HepG2 (cell line): Measurements from ENCODE around the gene ZSWIM7. TPM values are rescaled to one million over a fixed set of nuclear protein-coding genes. Genes with fewer than 3 reads are reported as not detected.

Experiments
- ATM ChIP-seq: fragments of 450-650 bp; IDR thresholded peaks from 2 replicates; pipeline ENCODE4 v1.7.1; 2017; ENCODE audit warnings: mild to moderate bottlenecking, borderline replicate concordance
- BRF2 ChIP-seq: sonication (generic); formaldehyde crosslinking; IDR thresholded peaks from 2 replicates; pipeline ENCODE4 v1.8.1; 2022; ENCODE audit warnings: mild to moderate bottlenecking, missing genetic modification reagents
- HIVEP1 ChIP-seq: sonication (generic); formaldehyde crosslinking; IDR thresholded peaks from 2 replicates; pipeline ENCODE4 v1.4.0; 2020; ENCODE audit warnings: mild to moderate bottlenecking, missing genetic modification reagents
- MAFG ChIP-seq: sonication (generic); formaldehyde crosslinking; IDR thresholded peaks from 2 replicates; pipeline ENCODE4 v1.5.1; 2020; ENCODE audit warnings: mild to moderate bottlenecking, missing genetic modification reagents
- MED8 ChIP-seq: sonication (generic); formaldehyde crosslinking; IDR thresholded peaks from 2 replicates; pipeline ENCODE4 v1.8.1; 2023; ENCODE audit warnings: mild to moderate bottlenecking, missing genetic modification reagents; ENCODE audit not compliant: insufficient replicate concordance
- MEIS2 ChIP-seq: sonication (generic); formaldehyde crosslinking; IDR thresholded peaks from 2 replicates; pipeline ENCODE4 v1.9.0; 2021; ENCODE audit warnings: mild to moderate bottlenecking, missing genetic modification reagents
- MIER3 ChIP-seq: IDR thresholded peaks from 2 replicates; pipeline ENCODE4 v1.6.1; 2016; ENCODE audit warnings: missing compliant biosample characterization, borderline replicate concordance
- ONECUT2 ChIP-seq: sonication (generic); formaldehyde crosslinking; IDR thresholded peaks from 2 replicates; pipeline ENCODE4 v1.4.0; 2020; ENCODE audit warnings: missing genetic modification reagents
- PAF1 ChIP-seq: IDR thresholded peaks from 2 replicates; pipeline ENCODE4 v1.6.1; 2016; ENCODE audit warnings: missing genetic modification reagents, missing compliant biosample characterization
- PAWR ChIP-seq: sonication (generic); formaldehyde crosslinking; IDR thresholded peaks from 2 replicates; pipeline ENCODE4 v1.4.0; 2020; ENCODE audit warnings: missing genetic modification reagents, mild to moderate bottlenecking, borderline replicate concordance
- PLRG1 ChIP-seq: fragments of 450-650 bp; conservative IDR thresholded peaks from 2 replicates; pipeline ENCODE4 v1.6.1; 2016
- REL ChIP-seq: sonication (generic); formaldehyde crosslinking; conservative IDR thresholded peaks from 2 replicates; pipeline ENCODE4 v1.8.0; 2022; ENCODE audit warnings: mild to moderate bottlenecking, missing genetic modification reagents, moderate library complexity
- SALL2 ChIP-seq: sonication (generic); formaldehyde crosslinking; IDR thresholded peaks from 2 replicates; pipeline ENCODE4 v1.8.1; 2023; ENCODE audit warnings: mild to moderate bottlenecking, missing genetic modification reagents, inconsistent platforms
- SIN3B ChIP-seq: fragments of 150-350 bp; IDR thresholded peaks from 2 replicates; pipeline ENCODE4 v1.6.1; 2014; ENCODE audit warnings: low read length
- SRF ChIP-seq: IDR thresholded peaks from 2 replicates; pipeline ENCODE4 v1.6.1; 2011; ENCODE audit warnings: mild to moderate bottlenecking, low read depth, low read length, moderate library complexity
- WIZ ChIP-seq: sonication (generic); formaldehyde crosslinking; IDR thresholded peaks from 2 replicates; pipeline ENCODE4 v1.5.1; 2020; ENCODE audit warnings: mild to moderate bottlenecking, missing genetic modification reagents
- ZBTB1 ChIP-seq: sonication (generic); formaldehyde crosslinking; IDR thresholded peaks from 2 replicates; pipeline ENCODE4 v1.4.0; 2020; ENCODE audit warnings: missing genetic modification reagents, borderline replicate concordance
- ZC3H13 ChIP-seq: sonication (generic); formaldehyde crosslinking; IDR thresholded peaks from 2 replicates; pipeline ENCODE4 v1.8.1; 2023; ENCODE audit warnings: mild to moderate bottlenecking, missing genetic modification reagents, moderate library complexity
- ZFYVE20 ChIP-seq: sonication (generic); formaldehyde crosslinking; IDR thresholded peaks from 2 replicates; pipeline ENCODE4 v1.8.0; 2023; ENCODE audit warnings: low read depth, mild to moderate bottlenecking, moderate library complexity, missing genetic modification reagents, borderline replicate concordance
- ZNF160 ChIP-seq: sonication (generic); formaldehyde crosslinking; IDR thresholded peaks from 2 replicates; pipeline ENCODE4 v1.8.0; 2022; ENCODE audit warnings: mild to moderate bottlenecking, inconsistent platforms, missing genetic modification reagents
- ZNF205 ChIP-seq: IDR thresholded peaks from 2 replicates; pipeline ENCODE4 v1.6.1; 2018; ENCODE audit warnings: missing biosample characterization, missing genetic modification reagents
- ZNF501 ChIP-seq: sonication (generic); formaldehyde crosslinking; IDR thresholded peaks from 2 replicates; pipeline ENCODE4 v1.5.1; 2020; ENCODE audit warnings: mild to moderate bottlenecking, moderate library complexity, missing genetic modification reagents
- ZNF569 ChIP-seq: sonication (generic); formaldehyde crosslinking; IDR thresholded peaks from 2 replicates; pipeline ENCODE4 v1.5.0; 2020; ENCODE audit warnings: mild to moderate bottlenecking, missing genetic modification reagents, moderate library complexity, borderline replicate concordance
- ZNF720 ChIP-seq: sonication (generic); formaldehyde crosslinking; IDR thresholded peaks from 2 replicates; pipeline ENCODE4 v1.4.0; 2020; ENCODE audit warnings: missing genetic modification reagents
- ZNF737 ChIP-seq: sonication (generic); formaldehyde crosslinking; IDR thresholded peaks from 2 replicates; pipeline ENCODE4 v1.5.0; 2020; ENCODE audit warnings: missing genetic modification reagents, mild to moderate bottlenecking, borderline replicate concordance
- polyA plus RNA-seq, 8 experiments: library from polyadenylated mRNA; depleted of rRNA in 3 of 8; stranded (reverse) in 7 of 8; unstranded in 1 of 8; fragments of >200 nt; fragmentation: Illumina TruSeq in 4 of 8; extraction: Trizol in 4 of 8; gene quantifications; 2 replicates each; pipeline versions ENCODE4 v1.2.1 to v1.2.3, GENCODE V29; 2011 to 2016; ENCODE audit warnings: low read depth in 4 of 8, missing spikeins in 1 of 8, mixed read lengths in 1 of 8; ENCODE audit not compliant: insufficient read depth in 1 of 8
- total RNA-seq, 5 experiments: library from RNA; depleted of rRNA; stranded (reverse); fragments of >200 nt; fragmentation: Illumina TruSeq; extraction: Trizol; gene quantifications; 2 replicates each; pipeline ENCODE4 v1.2.3, GENCODE V29; 2016; ENCODE audit warnings: low read depth in 1 of 5
- TF ChIP-seq, protein P1 (sequence below): sonication (generic); formaldehyde crosslinking; IDR thresholded peaks from 2 replicates; pipeline ENCODE4 v1.4.0; 2020; ENCODE audit warnings: missing genetic modification reagents
- TF ChIP-seq, protein P2 (sequence below): sonication (generic); formaldehyde crosslinking; IDR thresholded peaks from 2 replicates; pipeline ENCODE4 v1.4.0; 2020; ENCODE audit warnings: mild to moderate bottlenecking, missing genetic modification reagents

Gene ZSWIM7
- total and polyA plus RNA-seq, 2 of the 13 experiments (the other 11 are each of a cell fraction or from before 2014, with no cell fraction given), result 13.1 to 28.1 TPM

GRCh38 chr17:15944759-15945526 lies 54.6 kb downstream of the ZSWIM7 start, which contains the start of gene ADORA2B (continued):
- TF ChIP-seq SALL2 (CRISPR knock-in tag) (peak; percentile 45; the same call in 1 of the 2 replicates), ZNF205 (CRISPR knock-in tag) (peak; percentile 17; the same call in 1 of the 2 replicates), MAFG (no peak), ATM (no peak), BRF2 (CRISPR knock-in tag) (no peak; the same call in 1 of the 2 replicates), SRF (no peak), ZC3H13 (CRISPR knock-in tag) (no peak; the same call in 1 of the 2 replicates), ZNF501 (CRISPR knock-in tag) (peak; percentile 50; the same call in 1 of the 2 replicates), REL (CRISPR knock-in tag) (peak; percentile 68; the same call in 1 of the 2 replicates), ONECUT2 (CRISPR knock-in tag) (no peak), MEIS2 (CRISPR knock-in tag) (no peak; the same call in 1 of the 2 replicates), ZFYVE20 (CRISPR knock-in tag) (peak; percentile 28; the same call in 1 of the 2 replicates), ZBTB1 (CRISPR knock-in tag) (no peak), ZNF720 (CRISPR knock-in tag) (0 out of 2 replicates have a peak, but pooled peaks have one; percentile 68), MIER3 (CRISPR knock-in tag) (0 out of 2 replicates have a peak, but pooled peaks have one; percentile 38), ZNF569 (no peak), PLRG1 (no peak), WIZ (CRISPR knock-in tag) (no peak), ZNF737 (CRISPR knock-in tag) (no peak), PAF1 (no peak), PAWR (no peak), SIN3B (no peak), MED8 (no peak), HIVEP1 (CRISPR knock-in tag) (0 out of 2 replicates have a peak, but pooled peaks have one; percentile 72), ZNF160 (CRISPR knock-in tag) (peak; percentile 77; the same call in 1 of the 2 replicates)
- TF ChIP-seq, protein P1, sequence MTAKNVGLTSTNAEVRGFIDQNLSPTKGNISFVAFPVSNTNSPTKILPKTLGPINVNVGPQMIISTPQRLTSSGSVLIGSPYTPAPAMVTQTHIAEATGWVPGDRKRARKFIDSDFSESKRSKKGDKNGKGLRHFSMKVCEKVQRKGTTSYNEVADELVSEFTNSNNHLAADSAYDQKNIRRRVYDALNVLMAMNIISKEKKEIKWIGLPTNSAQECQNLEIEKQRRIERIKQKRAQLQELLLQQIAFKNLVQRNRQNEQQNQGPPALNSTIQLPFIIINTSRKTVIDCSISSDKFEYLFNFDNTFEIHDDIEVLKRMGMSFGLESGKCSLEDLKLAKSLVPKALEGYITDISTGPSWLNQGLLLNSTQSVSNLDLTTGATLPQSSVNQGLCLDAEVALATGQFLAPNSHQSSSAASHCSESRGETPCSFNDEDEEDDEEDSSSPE (CRISPR knock-in tag), result peak; percentile 82; the same call in 1 of the 2 replicates
- TF ChIP-seq, protein P2, sequence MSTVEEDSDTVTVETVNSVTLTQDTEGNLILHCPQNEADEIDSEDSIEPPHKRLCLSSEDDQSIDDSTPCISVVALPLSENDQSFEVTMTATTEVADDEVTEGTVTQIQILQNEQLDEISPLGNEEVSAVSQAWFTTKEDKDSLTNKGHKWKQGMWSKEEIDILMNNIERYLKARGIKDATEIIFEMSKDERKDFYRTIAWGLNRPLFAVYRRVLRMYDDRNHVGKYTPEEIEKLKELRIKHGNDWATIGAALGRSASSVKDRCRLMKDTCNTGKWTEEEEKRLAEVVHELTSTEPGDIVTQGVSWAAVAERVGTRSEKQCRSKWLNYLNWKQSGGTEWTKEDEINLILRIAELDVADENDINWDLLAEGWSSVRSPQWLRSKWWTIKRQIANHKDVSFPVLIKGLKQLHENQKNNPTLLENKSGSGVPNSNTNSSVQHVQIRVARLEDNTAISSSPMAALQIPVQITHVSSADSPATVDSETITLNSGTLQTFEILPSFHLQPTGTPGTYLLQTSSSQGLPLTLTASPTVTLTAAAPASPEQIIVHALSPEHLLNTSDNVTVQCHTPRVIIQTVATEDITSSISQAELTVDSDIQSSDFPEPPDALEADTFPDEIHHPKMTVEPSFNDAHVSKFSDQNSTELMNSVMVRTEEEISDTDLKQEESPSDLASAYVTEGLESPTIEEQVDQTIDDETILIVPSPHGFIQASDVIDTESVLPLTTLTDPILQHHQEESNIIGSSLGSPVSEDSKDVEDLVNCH, result no peak; the same call in 1 of the 2 replicates
